Fibroblast of lung (primary cell): ENCODE results near the gene SCMH1. TPM values are rescaled to one million over a fixed set of nuclear protein-coding genes. Genes with fewer than 3 reads are reported as not detected.

ENCODE experiments used
- DNase-seq, 2 donors: peaks; one replicate each; pipeline versions ENCODE4 v3.0.0 to v3.0.0-alpha.2; 2010; ENCODE audit warnings: low read depth in 2 of 2
- H2AFZ ChIP-seq: 2 replicates; pipeline ENCODE4 v1.5.1; 2012; ENCODE audit warnings: low read length, control low read depth, inconsistent platforms
- H3K27ac ChIP-seq: 2 replicates; pipeline ENCODE4 v1.5.1; 2011; ENCODE audit warnings: low read length, control low read depth; ENCODE audit not compliant: insufficient read depth
- H3K27me3 ChIP-seq: 2 replicates; pipeline ENCODE4 v1.5.1; 2011; ENCODE audit warnings: mild to moderate bottlenecking, low read length; ENCODE audit not compliant: control insufficient read depth, insufficient read depth
- H3K36me3 ChIP-seq: 2 replicates; pipeline ENCODE4 v1.5.1; 2011; ENCODE audit warnings: low read length; ENCODE audit not compliant: control insufficient read depth, insufficient read depth
- H3K4me1 ChIP-seq: 2 replicates; pipeline ENCODE4 v1.5.1; 2011; ENCODE audit warnings: low read length; ENCODE audit not compliant: control insufficient read depth, insufficient read depth; ENCODE audit errors: extremely low read depth
- H3K4me2 ChIP-seq: 2 replicates; pipeline ENCODE4 v1.5.1; 2011; ENCODE audit warnings: low read length, control low read depth; ENCODE audit not compliant: insufficient read depth; ENCODE audit errors: extremely low read depth
- H3K4me3 ChIP-seq, 4 experiments: fragments of 200-600 bp in 1 of 4; sonication (generic) in 1 of 4; replicated peaks in 1 of 4; 2 replicates each; pipeline ENCODE4 v1.5.1; 2011 to 2016; ENCODE audit warnings: low read length in 4 of 4, low read depth in 3 of 4, mild to moderate bottlenecking in 3 of 4, control low read depth in 2 of 4, inconsistent platforms in 1 of 4, mixed read lengths in 1 of 4; ENCODE audit not compliant: insufficient read depth in 1 of 4; ENCODE audit errors: control extremely low read depth in 1 of 4
- H3K79me2 ChIP-seq: 2 replicates; pipeline ENCODE4 v1.5.1; 2012; ENCODE audit warnings: mild to moderate bottlenecking, low read length, inconsistent platforms; ENCODE audit not compliant: control insufficient read depth, insufficient read depth
- H3K9ac ChIP-seq: 2 replicates; pipeline ENCODE4 v1.5.1; 2011; ENCODE audit warnings: mild to moderate bottlenecking, low read length, control low read depth; ENCODE audit not compliant: insufficient read depth
- H3K9me3 ChIP-seq: 2 replicates; pipeline ENCODE4 v1.5.1; 2012; ENCODE audit warnings: low read depth, low read length; ENCODE audit not compliant: control insufficient read depth, insufficient read depth
- H4K20me1 ChIP-seq: 2 replicates; pipeline ENCODE4 v1.5.1; 2011; ENCODE audit warnings: low read length; ENCODE audit not compliant: control insufficient read depth, insufficient read depth; ENCODE audit errors: extremely low read depth
- CTCF ChIP-seq, 2 donors: IDR thresholded peaks in 1 of 2; conservative IDR thresholded peaks in 1 of 2; 1 replicate in 1 of 2; 2 replicates in 1 of 2; pipeline ENCODE4 v1.5.1; 2011 to 2012; ENCODE audit warnings: low read length in 2 of 2, control low read depth in 1 of 2, inconsistent platforms in 1 of 2, low read depth in 1 of 2, mild to moderate bottlenecking in 1 of 2
- EZH2 ChIP-seq: IDR thresholded peaks from 2 replicates; pipeline ENCODE4 v1.5.1; 2012; ENCODE audit warnings: low read length, control low read depth, mild to moderate bottlenecking; ENCODE audit errors: missing control alignments
- polyA plus RNA-seq, 2 donors: library from polyadenylated mRNA; depleted of rRNA in 1 of 2; stranded (reverse) in 1 of 2; unstranded in 1 of 2; fragments of >200 nt; gene quantifications; 2 replicates each; pipeline ENCODE4 v1.2.1, GENCODE V29; 2011 to 2012; ENCODE audit warnings: missing spikeins in 1 of 2
- total RNA-seq: library from RNA; depleted of rRNA; stranded (reverse); fragments of >200 nt; gene quantifications from 2 replicates; pipeline ENCODE4 v1.2.1, GENCODE V29; 2014

SCMH1 gene
- total and polyA plus RNA-seq, 2 donors (not counting 1 experiment from before 2014, with no cell fraction given), result 20.8 to 24.8 TPM

GRCh38 chr1:41161846-41162245 lies 80.3 kb downstream of the SCMH1 start:
- Histone ChIP-seq H3K4me3 (no peak overlapping the region), H3K79me2 (no peaks in the 10 kb centered on the region), H3K4me2 (no peak overlapping the region), H4K20me1 (no peaks in the 10 kb centered on the region), H3K27me3 (no peaks in the 10 kb centered on the region), H3K9me3 (no peaks in the 10 kb centered on the region), H3K9ac (no peak overlapping the region), H2AFZ (no peak overlapping the region), H3K36me3 (no peaks in the 10 kb centered on the region), H3K27ac (no peak overlapping the region), H3K4me1 (no peaks in the 10 kb centered on the region)
- TF ChIP-seq CTCF (conservative IDR thresholded peaks at IDR 0.05 in 1 of 2, IDR thresholded peaks at IDR 0.05 in 1 of 2; ENCODE audit: low read depth in 1 of 2, low read length in 2 of 2), result no peak
- no peak for TF ChIP-seq EZH2
- no peak for DNase-seq

- H2AFZ ChIP-seq, result no peak overlapping the region
- H3K4me2 ChIP-seq, result no peak overlapping the region
- no peak overlapping the region for H3K27ac ChIP-seq
- no peaks in the 10 kb centered on the region for H3K79me2 ChIP-seq
- DNase-seq, result no peak
- H3K9me3 ChIP-seq, result no peaks in the 10 kb centered on the region
- H3K27me3 ChIP-seq, result no peaks in the 10 kb centered on the region
- H3K9ac ChIP-seq, result no peak overlapping the region
- H3K4me3 ChIP-seq, result no peak overlapping the region
- no peaks in the 10 kb centered on the region for H3K36me3 ChIP-seq
- H4K20me1 ChIP-seq, result no peaks in the 10 kb centered on the region
- TF ChIP-seq EZH2 (no peak), CTCF (conservative IDR thresholded peaks at IDR 0.05 in 1 of 2, IDR thresholded peaks at IDR 0.05 in 1 of 2; ENCODE audit: low read depth in 1 of 2, low read length in 2 of 2) (no peak)
- H3K4me1 ChIP-seq, result no peaks in the 10 kb centered on the region
Observed at GRCh38 chr1:41160498-41161110, 81.5 kb downstream of the SCMH1 start.

- Histone ChIP-seq H3K4me3 (no peak overlapping the region), H3K9ac (no peak overlapping the region), H2AFZ (no peak overlapping the region), H3K4me1 (peaks cover 1% of the 10 kb centered on the region), H4K20me1 (no peaks in the 10 kb centered on the region), H3K36me3 (no peaks in the 10 kb centered on the region), H3K27me3 (no peaks in the 10 kb centered on the region), H3K9me3 (no peaks in the 10 kb centered on the region), H3K27ac (no peak overlapping the region), H3K4me2 (no peak overlapping the region), H3K79me2 (no peaks in the 10 kb centered on the region)
- no peak for DNase-seq
- TF ChIP-seq EZH2 (no peak), CTCF (conservative IDR thresholded peaks at IDR 0.05 in 1 of 2, IDR thresholded peaks at IDR 0.05 in 1 of 2; ENCODE audit: low read depth in 1 of 2, low read length in 2 of 2) (no peak)
Observed at GRCh38 chr1:41158966-41159365, 83.1 kb downstream of the SCMH1 start.
